HG03565 (cell line): ENCODE measurements around the gene APRT.
"Not testable (repeated sequence)": the region's sequence is repeated elsewhere in the genome, so short reads cannot be mapped to it uniquely, and the experiment has no call there.

Experiments
- ATAC-seq: cut with Tn5 transposase; IDR thresholded peaks from one replicate; pipeline ENCODE4 v1.9.1; 2021; ENCODE audit warnings: mild to moderate bottlenecking, moderate library complexity; ENCODE audit not compliant: unreplicated experiment

The APRT gene

DNA sequence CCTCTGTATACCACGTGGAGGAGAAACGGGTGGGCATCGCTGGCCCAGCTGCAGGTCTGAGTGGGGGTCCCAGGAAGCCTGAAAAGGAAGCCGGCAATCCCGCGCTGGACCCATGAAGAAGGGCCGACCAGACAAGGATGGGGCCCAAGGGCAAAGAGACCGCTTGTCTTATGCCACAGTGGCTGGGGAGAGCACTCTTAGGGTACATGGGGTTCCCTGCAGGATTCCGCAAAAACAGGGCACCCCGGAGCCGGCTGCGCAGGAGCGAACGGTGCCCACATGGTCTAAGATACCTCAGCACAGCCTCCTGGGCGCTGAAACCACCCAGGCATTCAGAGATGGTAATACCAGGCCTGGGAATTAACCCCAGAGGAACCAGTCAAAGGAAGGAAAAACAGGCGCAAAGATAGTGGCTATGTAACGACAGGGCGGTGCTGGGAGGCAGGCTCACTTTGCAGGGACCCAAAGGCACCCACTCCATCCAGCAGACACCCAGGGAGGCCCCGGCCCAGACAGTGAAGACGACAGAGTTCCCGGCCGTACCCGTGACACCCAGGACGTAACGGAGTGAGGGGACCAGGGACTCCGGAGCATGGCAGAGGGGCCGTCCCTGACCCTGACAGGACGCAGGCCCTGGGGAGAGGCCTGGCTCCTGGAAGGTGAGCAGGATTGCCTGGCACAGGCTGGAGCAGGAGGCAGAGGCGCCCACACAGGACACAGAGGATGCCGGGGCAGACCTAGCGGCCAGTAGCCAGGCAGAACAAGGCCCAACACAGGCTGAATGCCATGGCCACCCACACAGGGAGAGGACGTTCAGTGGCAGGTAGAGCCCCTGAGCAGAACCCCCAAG is 37.0 kb downstream of the APRT start:
- ATAC-seq: no peak

DNA sequence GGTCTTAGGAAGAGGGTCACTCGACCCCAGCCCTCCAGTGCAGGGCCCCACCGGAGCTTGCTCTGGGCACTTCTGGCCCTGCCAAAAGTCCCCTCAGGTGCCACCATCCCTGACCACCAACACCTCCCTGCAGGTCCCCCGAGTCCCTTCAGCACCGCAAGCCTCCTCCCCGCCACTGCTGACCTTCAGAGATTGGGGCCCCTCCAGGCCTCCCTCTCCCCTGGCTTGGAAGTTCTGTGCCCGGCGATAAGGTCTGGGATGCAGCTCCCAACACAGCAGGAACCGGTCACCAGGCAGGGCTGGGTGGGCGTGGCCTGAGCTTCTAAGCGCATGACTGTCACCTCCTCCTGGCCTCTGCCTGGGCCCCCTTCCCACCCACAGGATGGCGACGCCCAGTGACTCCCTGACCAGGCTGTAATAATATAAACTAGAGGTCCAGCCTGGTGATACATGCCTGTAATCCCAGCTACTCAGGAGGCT is 37.9 kb downstream of the APRT start:
- no peak for ATAC-seq

- ATAC-seq: no peak
Observed at GRCh38 chr16:88772871-88773811, 38.6 kb downstream of the APRT start.

DNA sequence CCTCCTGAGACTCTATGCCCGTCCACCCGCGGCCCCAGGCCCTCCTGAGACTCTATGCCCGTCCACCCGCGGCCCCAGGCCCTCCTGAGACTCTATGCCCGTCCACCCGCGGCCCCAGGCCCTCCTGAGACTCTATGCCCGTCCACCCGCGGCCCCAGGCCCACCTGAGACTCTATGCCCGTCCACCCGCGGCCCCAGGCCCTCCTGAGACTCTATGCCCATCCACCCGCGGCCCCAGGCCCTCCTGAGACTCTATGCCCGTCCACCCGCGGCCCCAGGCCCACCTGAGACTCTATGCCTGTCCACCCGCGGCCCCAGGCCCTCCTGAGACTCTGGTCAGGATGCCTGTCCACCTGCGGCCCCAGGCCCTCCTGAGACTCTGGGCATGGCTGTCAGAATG is 39.9 kb downstream of the APRT start:
- ATAC-seq: not testable (repeated sequence)

- ATAC-seq: no peak
Observed at GRCh38 chr16:88771294-88771772, 40.4 kb downstream of the APRT start.

- no peak for ATAC-seq
Observed at GRCh38 chr16:88770461-88771293, 41.1 kb downstream of the APRT start.

- no peak for ATAC-seq
Observed at GRCh38 chr16:88769617-88770460, 41.9 kb downstream of the APRT start.

- no peak for ATAC-seq
Observed at GRCh38 chr16:88768071-88768783, 43.5 kb downstream of the APRT start.

- no peak for ATAC-seq
Observed at GRCh38 chr16:88767546-88768070, 44.1 kb downstream of the APRT start.

DNA sequence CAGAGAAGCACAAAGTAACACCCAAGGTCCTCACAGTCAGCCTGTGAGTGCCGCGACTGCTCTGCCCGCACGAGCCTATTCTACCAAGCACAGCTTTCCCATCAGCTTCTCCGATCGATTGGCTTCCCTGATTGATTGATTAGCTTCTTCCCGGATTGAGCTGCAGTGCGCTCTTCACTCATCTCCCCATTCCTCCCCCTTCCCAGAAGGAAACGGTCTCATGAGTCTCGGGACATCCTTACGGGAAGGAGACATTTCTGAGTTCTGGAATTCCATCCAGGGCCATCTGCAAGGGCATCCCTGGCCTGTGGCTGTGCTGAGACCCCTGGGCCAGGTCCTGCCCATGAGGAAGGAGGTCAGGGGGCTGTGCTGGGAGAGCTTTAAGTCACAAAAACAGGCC is 44.8 kb downstream of the APRT start:
- ATAC-seq: no peak

GRCh38 chr16:88764913-88765349 is 46.8 kb downstream of the APRT start:
- no peak for ATAC-seq

DNA sequence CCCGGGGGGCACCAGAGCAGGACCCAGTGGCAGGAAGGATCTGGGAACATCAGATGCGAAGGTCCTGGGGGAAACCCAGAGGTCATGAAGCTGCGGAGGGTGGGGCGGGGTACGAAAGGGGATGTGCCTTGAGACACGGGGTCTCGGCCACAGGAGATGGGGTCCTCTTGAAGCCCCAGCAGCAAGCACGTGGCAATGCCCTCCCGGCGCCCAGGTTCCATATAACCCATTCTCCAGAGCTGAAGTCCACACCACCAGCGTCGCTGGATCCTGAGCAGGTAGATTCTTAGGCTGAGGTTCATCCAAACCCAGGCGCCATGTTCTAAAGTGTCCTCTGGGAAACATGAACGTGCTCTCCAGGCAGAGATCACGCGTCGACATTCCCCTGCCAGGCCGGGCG is 47.6 kb downstream of the APRT start:
- ATAC-seq: no peak

DNA sequence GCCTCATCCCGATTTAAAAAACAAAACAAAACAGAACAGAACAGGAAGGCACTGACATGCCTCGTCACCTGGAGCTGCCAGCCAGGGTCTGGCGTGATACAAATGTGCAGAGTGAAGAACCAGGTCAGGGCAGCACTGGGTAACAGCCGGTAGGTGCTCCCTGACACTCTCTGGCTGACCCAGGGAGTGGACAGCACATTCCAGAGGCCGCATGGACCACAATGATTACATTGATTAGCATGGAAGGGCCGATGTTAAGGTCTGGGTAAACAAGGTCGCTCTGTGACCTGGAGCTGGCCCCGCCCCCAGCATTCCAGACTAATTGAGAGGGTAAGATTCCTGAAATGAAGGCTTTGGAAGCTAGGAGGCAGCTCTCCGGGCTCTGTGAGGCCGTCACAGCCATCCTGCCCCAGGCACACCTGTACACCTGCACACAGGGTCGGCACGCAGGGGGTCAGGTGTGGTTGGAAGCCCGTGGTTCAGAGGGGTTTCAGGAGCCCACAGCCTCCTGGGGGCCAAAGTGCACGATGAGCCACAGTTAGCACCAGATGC is 48.1 kb downstream of the APRT start:
- no peak for ATAC-seq

GRCh38 chr16:88762941-88763340 is 48.8 kb downstream of the APRT start:
- no peak for ATAC-seq

DNA sequence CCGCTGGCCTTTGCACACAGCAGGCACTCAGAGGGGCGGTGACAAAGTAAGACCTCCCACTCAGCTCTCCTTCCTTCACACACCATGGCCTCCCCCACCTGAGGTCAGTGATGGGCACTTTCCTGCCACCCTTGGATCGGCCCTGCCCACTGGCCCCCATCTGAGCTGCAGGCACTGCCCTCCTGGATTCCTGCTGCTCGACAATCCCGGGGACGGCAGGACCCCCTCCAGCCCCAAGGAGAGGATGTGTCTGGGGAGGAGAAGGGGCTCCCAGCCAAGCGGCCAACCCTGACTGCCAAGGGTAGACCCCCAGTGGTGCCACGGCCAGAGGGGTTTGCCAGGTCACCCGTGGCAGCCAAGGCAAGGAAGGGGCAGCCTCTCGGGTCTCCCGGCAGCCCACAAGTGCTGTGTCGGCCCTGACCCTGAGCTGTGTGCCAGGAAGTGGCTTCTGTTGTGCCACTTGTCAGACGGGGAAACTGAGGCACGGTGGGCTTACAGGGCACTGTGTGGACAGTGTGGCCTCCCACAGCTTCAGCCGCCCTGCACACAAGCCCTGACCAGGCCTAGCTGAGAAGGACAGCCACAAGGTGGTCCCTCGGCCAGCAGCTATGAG is 49.4 kb downstream of the APRT start:
- no peak for ATAC-seq

DNA sequence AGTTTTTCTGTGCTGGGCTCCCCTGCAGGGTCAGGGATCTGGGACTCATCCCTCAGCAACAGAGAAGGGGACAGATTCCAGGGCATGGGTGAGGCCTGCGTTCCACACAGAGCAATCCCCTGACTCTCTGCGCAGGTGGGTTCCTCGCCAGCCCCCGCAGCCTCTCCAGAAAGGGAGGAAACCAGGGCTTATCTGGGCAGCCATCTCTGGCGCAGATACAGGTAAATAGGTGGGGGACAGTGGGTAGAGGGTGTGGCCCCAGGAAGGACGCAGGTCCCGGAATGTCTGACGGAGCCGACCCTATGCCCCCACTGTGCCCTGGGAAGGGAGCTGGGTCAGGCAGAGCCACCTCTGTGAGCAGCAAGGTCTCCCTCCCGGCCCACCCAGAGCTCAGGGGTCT is 49.9 kb downstream of the APRT start:
- no peak for ATAC-seq

DNA sequence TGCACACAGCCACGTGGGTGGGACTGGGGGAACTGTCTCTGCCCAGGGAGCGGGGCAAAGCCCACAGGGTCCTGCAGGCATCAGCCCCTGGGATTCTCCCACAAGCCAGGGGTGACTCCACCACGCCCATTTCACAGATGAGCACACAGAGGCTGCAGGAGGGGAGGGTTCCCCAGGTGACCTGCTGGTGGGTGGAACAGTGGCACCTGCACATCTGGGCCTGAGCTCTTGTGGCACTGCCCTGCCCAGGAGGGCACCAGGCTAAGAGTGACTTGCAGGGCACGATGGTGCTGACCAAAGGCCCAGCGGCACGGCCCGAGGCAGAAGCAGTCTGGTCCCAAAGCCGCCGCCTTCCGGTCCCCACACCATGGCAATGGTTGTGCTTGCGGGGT is 50.6 kb downstream of the APRT start:
- no peak for ATAC-seq
